Naive thymus-derived CD4-positive, alpha-beta T cell (primary cell): ENCODE results near the gene RGPD6. TPM values are rescaled to one million over a fixed set of nuclear protein-coding genes. Genes with fewer than 3 reads are reported as not detected.
"Not testable (repeated sequence)": the region's sequence is repeated elsewhere in the genome, so short reads cannot be mapped to it uniquely, and the experiment has no call there.

Experiments
- ATAC-seq: fragments of 150-1000 bp; cut with Tn5 transposase; 2 replicates; pipeline ENCODE4 v1.10.0; 2021; ENCODE audit warnings: mild to moderate bottlenecking, moderate library complexity
- CTCF ChIA-PET: fragments of 350-600 bp; sonication (Branson Sonifier 250); formaldehyde crosslinking; loops from one replicate; lab custom pipeline; 2021; ENCODE audit warnings: antibody characterized with exemption; lab: Charles Lee
- POLR2A ChIA-PET: fragments of 350-600 bp; sonication (Branson Sonifier 250); formaldehyde crosslinking; loops from one replicate; lab custom pipeline; 2021; ENCODE audit warnings: antibody characterized with exemption, inconsistent platforms; lab: Charles Lee
- DNase-seq, 9 donors: peaks; one replicate each; pipeline versions ENCODE4 v3.0.0 to v3.0.0-alpha.2; 2020 to 2022; ENCODE audit warnings: mixed read lengths in 1 of 9
- H3K27ac ChIP-seq: one replicate; pipeline ENCODE4 v1.7.0; 2013; ENCODE audit warnings: mild to moderate bottlenecking, low read depth, low read length, moderate library complexity
- H3K27me3 ChIP-seq, 2 donors: one replicate each; pipeline ENCODE4 v1.7.0; 2013; ENCODE audit warnings: low read length in 2 of 2, mild to moderate bottlenecking in 2 of 2, moderate library complexity in 2 of 2; ENCODE audit not compliant: control insufficient read depth in 2 of 2, insufficient read depth in 2 of 2
- H3K36me3 ChIP-seq, 3 experiments: 1 replicate in 2 of 3; 2 replicates in 1 of 3; pipeline ENCODE4 v1.7.0; 2013; ENCODE audit warnings: low read length in 3 of 3, mild to moderate bottlenecking in 3 of 3, moderate library complexity in 1 of 3; ENCODE audit not compliant: insufficient read depth in 3 of 3, control insufficient read depth in 2 of 3
- H3K4me1 ChIP-seq, 2 donors: one replicate each; pipeline ENCODE4 v1.7.0; 2013; ENCODE audit warnings: low read length in 2 of 2, mild to moderate bottlenecking in 2 of 2, moderate library complexity in 1 of 2; ENCODE audit not compliant: control insufficient read depth in 2 of 2, insufficient read depth in 2 of 2
- H3K4me3 ChIP-seq: 2 replicates; pipeline ENCODE4 v1.7.0; 2013; ENCODE audit warnings: mild to moderate bottlenecking, low read length
- H3K9me3 ChIP-seq, 3 experiments: 1 replicate in 2 of 3; 2 replicates in 1 of 3; pipeline ENCODE4 v1.7.0; 2013; ENCODE audit warnings: low read length in 3 of 3; ENCODE audit not compliant: control insufficient read depth in 2 of 3
- H3K27ac Mint-ChIP-seq, 9 donors: one replicate each; pipeline ENCODE4 v1.8.0; 2020 to 2022; ENCODE audit warnings: mixed read lengths in 9 of 9, mild to moderate bottlenecking in 8 of 9, moderate library complexity in 5 of 9, inconsistent platforms in 2 of 9
- H3K27me3 Mint-ChIP-seq, 5 donors: one replicate each; pipeline ENCODE4 v1.8.0; 2021 to 2022; ENCODE audit warnings: mixed read lengths in 5 of 5, mild to moderate bottlenecking in 1 of 5
- H3K36me3 Mint-ChIP-seq, 5 donors: one replicate each; pipeline ENCODE4 v1.8.0; 2020 to 2022; ENCODE audit warnings: mixed read lengths in 5 of 5, mild to moderate bottlenecking in 3 of 5, inconsistent platforms in 1 of 5
- H3K4me1 Mint-ChIP-seq, 7 donors: one replicate each; pipeline ENCODE4 v1.8.0; 2020 to 2022; ENCODE audit warnings: mixed read lengths in 7 of 7, mild to moderate bottlenecking in 3 of 7, inconsistent platforms in 1 of 7
- H3K4me3 Mint-ChIP-seq, 10 donors: one replicate each; pipeline ENCODE4 v1.8.0; 2020 to 2022; ENCODE audit warnings: mild to moderate bottlenecking in 10 of 10, mixed read lengths in 10 of 10, moderate library complexity in 6 of 10, inconsistent platforms in 2 of 10
- H3K9me3 Mint-ChIP-seq, 11 donors: one replicate each; pipeline ENCODE4 v1.8.0; 2020 to 2022; ENCODE audit warnings: mixed read lengths in 11 of 11, mild to moderate bottlenecking in 4 of 11, inconsistent platforms in 1 of 11, moderate library complexity in 1 of 11
- intact Hi-C, 2 donors: fragments of 100-400 bp; cut with micrococcal nuclease; formaldehyde crosslinking; loops; one replicate each; pipeline ENCODE4 v1.15.1; 2023
- polyA plus RNA-seq, 2 donors: library from polyadenylated mRNA; unstranded; fragments of 300-500 nt; fragmentation: Illumina TruSeq; gene quantifications; one replicate each; pipeline ENCODE4 v1.2.3, GENCODE V29; 2021
- total RNA-seq, 6 experiments: library from RNA in 5 of 6; stranded (reverse) in 5 of 6; gene quantifications; 1 replicate in 5 of 6; 2 replicates in 1 of 6; pipeline ENCODE4 v1.2.3 and lab custom pipeline; 2021 to 2026

RGPD6 gene
- total RNA-seq, result 100 to 1,000 TPM in 2 of 5 experiments, 10 to 100 TPM in 2, 1 to 10 TPM in 1; 2.2 to 152 (median 44.7) TPM
- 1 to 10 TPM; 1.8 to 5.3 TPM for polyA plus RNA-seq
- total RNA-seq (lab: John Stamatoyannopoulos, UW), result 1.6 reads per million, percentile 5 among the genes with 10 or more reads in this experiment

DNA sequence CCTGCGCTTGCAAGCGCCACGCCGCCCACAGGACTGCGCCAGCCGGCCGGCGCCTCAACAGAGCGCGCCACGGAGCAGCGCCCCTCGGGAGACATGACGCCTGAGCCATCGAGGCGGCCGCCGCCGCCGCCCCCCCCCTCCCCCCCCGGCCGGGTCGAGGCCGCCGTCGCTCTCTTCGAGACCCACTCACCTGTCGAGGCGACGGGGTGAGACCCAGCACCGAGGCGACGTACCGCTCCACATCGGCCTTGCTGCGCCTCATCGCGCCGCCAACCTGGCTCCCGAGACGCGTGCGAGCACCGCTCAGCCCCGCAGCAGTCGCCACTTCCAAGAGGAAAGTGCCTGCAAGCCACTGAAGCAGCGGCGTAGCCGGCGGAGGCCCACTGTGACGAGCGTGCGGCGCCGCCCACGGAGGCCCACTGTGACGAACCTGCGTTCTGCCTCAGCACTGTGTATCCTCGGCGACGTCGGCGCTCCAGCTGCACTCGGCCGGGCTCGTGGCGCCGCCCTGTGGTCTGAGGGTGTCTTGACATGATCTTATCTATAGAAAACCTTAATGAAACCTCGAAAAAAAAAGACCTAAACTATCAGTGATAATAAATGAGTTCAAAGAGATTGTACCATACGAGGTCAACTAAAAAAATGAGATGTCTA, at the start of gene RGPD6:
RGPD6 (minus strand) TSS at position 460 of the 654 bp plus-strand sequence; CDS start at position 262, 198 bp downstream.
- H3K27me3 Mint-ChIP-seq, H3K9me3 ChIP-seq, H3K27me3 ChIP-seq, H3K9me3 Mint-ChIP-seq, intact Hi-C loops, H3K36me3 Mint-ChIP-seq, H3K4me3 Mint-ChIP-seq, H3K4me1 Mint-ChIP-seq, POLR2A ChIA-PET, H3K27ac Mint-ChIP-seq, H3K4me3 ChIP-seq, H3K27ac ChIP-seq, H3K36me3 ChIP-seq, H3K4me1 ChIP-seq, CTCF ChIA-PET: not testable (repeated sequence)
- DNase-seq (peak in 1 of 9 donors; percentile 6), ATAC-seq (peak; percentile 100)

DNA sequence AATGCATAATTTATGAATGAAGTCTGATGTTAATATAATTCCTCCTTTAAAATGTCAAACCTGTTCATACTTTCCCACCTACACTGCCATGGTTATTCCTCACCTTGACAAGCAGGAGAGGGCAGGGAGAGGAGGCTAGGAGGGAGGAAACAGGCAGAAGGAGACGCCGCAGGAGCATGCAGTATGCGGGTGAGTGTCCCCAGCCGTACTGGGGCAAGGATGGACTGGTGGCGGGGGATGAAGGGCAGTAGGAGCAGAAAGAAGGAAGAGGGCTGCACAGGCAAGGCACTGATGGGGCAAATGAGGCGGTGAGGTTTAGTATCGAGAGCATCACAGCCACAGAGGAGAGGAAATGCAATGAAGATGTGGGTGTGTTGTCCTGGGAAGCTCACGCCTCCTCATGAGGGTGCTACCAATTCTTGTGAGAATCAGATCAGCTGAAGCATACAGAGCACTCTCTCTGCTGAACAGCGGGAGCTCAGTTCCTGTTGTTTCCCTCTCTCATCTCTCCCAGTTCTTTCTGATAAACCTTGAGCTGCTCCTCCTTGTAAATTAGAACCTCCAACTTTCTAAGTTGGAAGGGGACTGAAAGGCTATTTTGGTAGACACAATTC, 42.4 kb upstream of the RGPD6 start:
- not testable (repeated sequence) for H3K36me3 ChIP-seq

DNA sequence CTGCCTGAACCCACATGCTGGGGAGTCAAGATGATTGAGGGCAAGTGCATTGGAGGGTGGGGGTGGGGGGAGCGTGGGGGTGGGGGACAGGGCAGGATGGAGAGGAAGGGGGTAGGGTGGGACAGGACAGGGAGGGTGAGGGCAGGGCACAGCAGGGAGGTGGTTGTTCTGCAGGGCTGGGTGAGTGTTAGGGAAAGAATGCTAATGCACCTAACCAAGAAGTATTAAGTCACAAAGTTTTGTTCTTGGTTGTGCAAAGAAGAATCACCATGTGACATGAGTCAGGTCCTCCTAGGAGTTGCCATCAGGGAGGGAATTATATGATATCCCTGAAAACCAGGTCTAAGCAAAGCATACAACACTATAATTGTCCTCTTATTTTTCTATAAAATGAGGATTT, 36.9 kb upstream of the RGPD6 start:
- H3K36me3 Mint-ChIP-seq, ATAC-seq, H3K27ac Mint-ChIP-seq, POLR2A ChIA-PET, H3K27ac ChIP-seq, H3K27me3 Mint-ChIP-seq, DNase-seq, H3K9me3 ChIP-seq, H3K9me3 Mint-ChIP-seq, H3K4me1 ChIP-seq, H3K4me1 Mint-ChIP-seq, H3K4me3 Mint-ChIP-seq, H3K27me3 ChIP-seq, intact Hi-C loops, H3K36me3 ChIP-seq, CTCF ChIA-PET, H3K4me3 ChIP-seq: not testable (repeated sequence)

More for the DNA sequence above, 42.4 kb upstream of the RGPD6 start:
- H3K4me1 Mint-ChIP-seq, H3K9me3 ChIP-seq, H3K36me3 Mint-ChIP-seq, CTCF ChIA-PET, H3K4me3 ChIP-seq, DNase-seq, H3K27me3 Mint-ChIP-seq, H3K27ac Mint-ChIP-seq, H3K4me1 ChIP-seq, POLR2A ChIA-PET, H3K9me3 Mint-ChIP-seq, H3K4me3 Mint-ChIP-seq, intact Hi-C loops, H3K27ac ChIP-seq, ATAC-seq, H3K27me3 ChIP-seq: not testable (repeated sequence)

DNA sequence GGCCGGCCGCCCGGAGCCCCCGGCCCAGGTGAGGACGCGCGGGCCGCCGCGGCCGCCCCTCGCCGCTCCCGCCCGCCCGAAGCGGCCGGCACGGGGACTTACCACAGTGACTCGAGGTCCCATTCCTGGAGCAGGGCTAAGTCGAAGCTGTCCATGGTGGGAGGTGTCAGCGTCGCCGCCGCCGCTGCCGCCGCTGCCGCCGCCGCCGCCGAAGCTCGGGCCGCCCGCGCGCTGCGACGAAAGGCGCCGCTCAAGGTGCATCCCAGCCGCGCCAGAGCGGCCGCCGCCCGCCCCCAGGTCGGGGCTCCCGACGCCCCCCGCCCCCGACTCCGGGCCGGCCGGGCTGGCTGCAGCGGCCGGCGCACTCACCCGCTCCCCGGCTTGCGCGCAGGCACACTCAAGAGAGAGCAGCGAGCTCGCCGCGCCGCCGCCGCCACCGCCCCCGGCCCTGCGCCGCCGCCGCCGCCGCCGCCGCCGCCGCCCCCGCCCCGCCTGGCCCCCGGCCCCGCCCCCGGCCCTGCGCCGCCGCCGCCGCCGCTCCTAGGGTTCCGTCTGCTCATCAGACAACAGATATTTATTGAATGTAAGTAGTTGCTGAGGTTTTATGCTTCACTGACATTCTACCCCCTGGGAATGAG, 33.7 kb upstream of the RGPD6 start:
- H3K4me1 ChIP-seq, CTCF ChIA-PET, POLR2A ChIA-PET, H3K9me3 Mint-ChIP-seq, H3K27me3 ChIP-seq, H3K36me3 Mint-ChIP-seq, H3K9me3 ChIP-seq, intact Hi-C loops, H3K27ac ChIP-seq, H3K27ac Mint-ChIP-seq, H3K27me3 Mint-ChIP-seq, H3K4me1 Mint-ChIP-seq, H3K4me3 Mint-ChIP-seq, H3K4me3 ChIP-seq, H3K36me3 ChIP-seq: not testable (repeated sequence)
- peak; percentile 72 for ATAC-seq
- peak in 3 of 9 donors; percentile 1 to 18 (median 3) for DNase-seq

DNA sequence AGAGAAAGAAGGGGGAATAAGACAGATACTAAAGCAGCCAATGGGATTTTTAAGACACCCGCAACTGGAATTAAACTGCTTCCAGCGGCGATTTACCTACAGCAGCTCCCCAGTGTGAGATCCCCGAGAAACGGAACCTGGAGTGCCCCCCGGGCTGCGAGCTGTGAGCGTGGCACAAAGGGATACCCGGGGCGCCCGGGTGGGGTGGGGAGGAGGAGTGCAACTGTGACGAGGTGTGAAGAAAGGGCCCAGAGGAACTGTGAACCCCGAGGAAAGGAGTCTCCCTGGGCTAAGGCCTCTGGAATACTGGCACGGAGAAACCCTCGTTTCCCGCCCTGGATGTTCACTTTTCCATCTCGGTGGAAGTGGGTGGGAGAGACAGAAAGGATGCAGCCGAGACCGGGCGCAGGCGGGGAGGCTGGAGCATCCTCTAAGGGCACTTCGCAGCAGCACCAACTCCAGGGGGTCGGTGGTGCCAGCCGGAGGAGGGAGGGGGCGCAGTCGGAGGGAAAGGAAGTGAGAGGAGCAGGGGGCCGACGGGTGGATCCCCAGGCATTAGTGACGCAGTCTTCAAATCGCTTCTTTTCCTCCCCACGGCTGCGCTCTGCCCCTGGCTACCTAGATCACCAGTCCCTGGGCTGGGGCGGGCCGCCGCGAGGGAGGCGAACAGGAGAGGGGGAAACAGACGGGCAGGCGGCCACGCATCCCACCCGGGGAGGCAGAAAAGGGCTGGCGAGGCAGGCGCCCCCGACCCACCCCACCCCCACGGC, 33.0 kb upstream of the RGPD6 start:
- intact Hi-C loops, result not testable (repeated sequence)

DNA sequence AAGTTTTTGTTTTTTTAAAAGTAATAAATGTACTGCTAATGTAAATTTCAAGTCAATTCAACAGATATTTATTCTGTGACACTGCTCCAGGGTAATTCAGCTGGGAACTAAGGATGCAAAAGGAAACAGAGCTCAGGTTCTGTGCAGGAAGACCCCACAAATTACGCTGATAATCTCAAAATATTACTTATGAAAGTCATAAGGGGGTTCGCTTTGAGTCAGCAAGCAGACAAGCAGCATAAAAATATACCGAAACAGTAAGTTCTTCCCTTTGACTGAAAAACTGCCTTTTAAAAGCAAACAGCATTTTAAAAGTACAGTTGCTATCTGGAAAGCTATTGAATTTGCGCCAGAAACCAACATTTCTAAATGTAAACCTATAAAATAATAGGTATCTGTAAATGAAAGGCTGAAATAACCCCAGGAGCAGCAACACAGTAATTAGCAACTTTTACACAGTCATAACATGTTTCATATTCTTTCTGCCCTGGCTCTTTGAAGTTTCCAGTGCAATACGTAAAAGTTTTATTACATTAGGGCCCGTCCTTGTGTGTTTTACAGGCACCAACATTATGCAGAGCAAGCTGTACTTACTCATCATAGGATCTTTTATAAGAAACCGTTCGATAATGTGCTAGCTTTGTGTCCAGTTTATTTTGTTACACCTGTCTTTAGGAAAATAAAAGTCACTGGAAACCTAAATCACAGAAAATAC, 31.9 kb upstream of the RGPD6 start:
- H3K4me3 ChIP-seq, H3K9me3 ChIP-seq, H3K27ac ChIP-seq, H3K4me3 Mint-ChIP-seq, H3K4me1 ChIP-seq, H3K4me1 Mint-ChIP-seq, H3K9me3 Mint-ChIP-seq, ATAC-seq, H3K27me3 ChIP-seq, intact Hi-C loops, H3K36me3 Mint-ChIP-seq, CTCF ChIA-PET, H3K27ac Mint-ChIP-seq, H3K36me3 ChIP-seq, POLR2A ChIA-PET, H3K27me3 Mint-ChIP-seq, DNase-seq: not testable (repeated sequence)

More for the DNA sequence above, 33.0 kb upstream of the RGPD6 start:
- peak; percentile 65 for ATAC-seq
- H3K4me1 Mint-ChIP-seq, H3K9me3 ChIP-seq, H3K9me3 Mint-ChIP-seq, H3K27me3 ChIP-seq, H3K36me3 Mint-ChIP-seq, H3K27ac ChIP-seq, DNase-seq, H3K27ac Mint-ChIP-seq, CTCF ChIA-PET, POLR2A ChIA-PET, H3K4me3 ChIP-seq, H3K4me3 Mint-ChIP-seq, H3K27me3 Mint-ChIP-seq, H3K36me3 ChIP-seq, H3K4me1 ChIP-seq: not testable (repeated sequence)
